ENCODE data around the gene WDR26.

DNA sequence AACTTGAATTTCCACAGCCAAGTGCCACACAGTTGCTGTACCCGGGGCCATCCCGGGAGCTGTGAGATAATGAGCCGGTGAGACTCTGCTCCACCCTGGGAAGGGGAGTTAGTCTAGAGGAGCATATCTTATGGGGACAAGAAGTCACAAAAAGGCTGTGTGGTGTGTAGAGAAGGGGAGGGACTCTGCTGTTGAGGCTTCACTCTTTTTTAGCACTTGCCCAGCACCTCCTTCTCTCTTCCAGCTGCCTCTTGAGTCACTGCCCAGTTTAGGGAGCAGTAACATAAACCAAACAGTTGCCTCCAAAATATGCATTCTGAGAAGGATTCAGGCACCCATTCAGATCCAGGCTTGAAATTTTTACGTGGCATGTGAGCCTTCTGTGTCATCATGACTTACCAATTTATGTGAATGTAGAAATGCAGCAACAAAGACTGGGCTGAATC is 744 bp upstream of the WDR26 start:
- TF ChIP-seq GATA3 (IDR thresholded peaks at IDR 0.05; ENCODE audit: low read depth, low read length) (no peak), GATA2 (IDR thresholded peaks at IDR 0.05; ENCODE audit: low read depth, low read length) (no peak)
